WTC11 (cell line): ENCODE results near the gene ARHGAP22. TPM values are rescaled to one million over a fixed set of nuclear protein-coding genes. Genes with fewer than 3 reads are reported as not detected.

ENCODE experiments used
- ATAC-seq: fragments of 200-7000 bp; cut with Tn5 transposase; 2 replicates; pipeline ENCODE4 v1.10.0; 2021; ENCODE audit warnings: mild to moderate bottlenecking, moderate library complexity
- CTCF ChIA-PET: fragments of 300-600 bp; sonication (Branson Sonifier 250); formaldehyde crosslinking; loops from one replicate; lab custom pipeline; 2021; ENCODE audit warnings: antibody characterized with exemption; lab: Charles Lee
- POLR2A ChIA-PET: fragments of 350-600 bp; sonication (Branson Sonifier 250); formaldehyde crosslinking; loops from one replicate; lab custom pipeline; 2021; ENCODE audit warnings: antibody characterized with exemption; lab: Charles Lee
- DNase-seq: peaks from one replicate; pipeline ENCODE4 v3.0.0; 2021; ENCODE audit warnings: low spot score
- H3K27ac Mint-ChIP-seq: 2 replicates; pipeline ENCODE4 v1.8.0; 2021; ENCODE audit warnings: mixed read lengths
- H3K27me3 Mint-ChIP-seq: 2 replicates; pipeline ENCODE4 v1.8.0; 2021; ENCODE audit warnings: low read depth, mild to moderate bottlenecking, moderate library complexity, mixed read lengths
- H3K36me3 Mint-ChIP-seq: 2 replicates; pipeline ENCODE4 v1.8.0; 2021; ENCODE audit warnings: mixed read lengths
- H3K4me1 Mint-ChIP-seq: 2 replicates; pipeline ENCODE4 v1.8.0; 2022; ENCODE audit warnings: mixed read lengths
- H3K4me3 Mint-ChIP-seq: 2 replicates; pipeline ENCODE4 v1.8.0; 2021; ENCODE audit warnings: mild to moderate bottlenecking, moderate library complexity, mixed read lengths
- H3K9me3 Mint-ChIP-seq: 2 replicates; pipeline ENCODE4 v1.8.0; 2021; ENCODE audit warnings: mixed read lengths
- E2F1 ChIP-seq: sonication (generic); formaldehyde crosslinking; IDR thresholded peaks from 2 replicates; pipeline ENCODE4 v1.8.0; 2022; ENCODE audit warnings: mild to moderate bottlenecking, missing genetic modification reagents
- GTF2I ChIP-seq: fragments of 250-450 bp; sonication (Bioruptor Pico); conservative IDR thresholded peaks from 2 replicates; pipeline ENCODE4 v1.4.0; 2021; ENCODE audit warnings: mild to moderate bottlenecking
- HMGA2 ChIP-seq: fragments of 250-450 bp; sonication (Bioruptor Pico); IDR thresholded peaks from 2 replicates; pipeline ENCODE4 v1.4.0; 2021; ENCODE audit warnings: mild to moderate bottlenecking, moderate library complexity
- NFATC4 ChIP-seq: fragments of 250-450 bp; sonication (Bioruptor Pico); IDR thresholded peaks from 2 replicates; pipeline ENCODE4 v1.9.0; 2021; ENCODE audit warnings: mild to moderate bottlenecking
- NR3C1 ChIP-seq: sonication (generic); formaldehyde crosslinking; conservative IDR thresholded peaks from 2 replicates; pipeline ENCODE4 v1.8.1; 2023; ENCODE audit warnings: low read depth, mild to moderate bottlenecking, missing genetic modification reagents
- SOX15 ChIP-seq: fragments of 250-450 bp; sonication (Bioruptor Pico); IDR thresholded peaks from 2 replicates; pipeline ENCODE4 v1.9.0; 2021; ENCODE audit warnings: mild to moderate bottlenecking
- SP1 ChIP-seq: sonication (generic); formaldehyde crosslinking; conservative IDR thresholded peaks from 2 replicates; pipeline ENCODE4 v1.8.1; 2022; ENCODE audit warnings: missing genetic modification reagents
- TEAD1 ChIP-seq: sonication (generic); formaldehyde crosslinking; IDR thresholded peaks from 2 replicates; pipeline ENCODE4 v1.8.0; 2022; ENCODE audit warnings: mild to moderate bottlenecking, missing genetic modification reagents
- ZBTB21 ChIP-seq: sonication (generic); formaldehyde crosslinking; IDR thresholded peaks from 2 replicates; pipeline ENCODE4 v1.8.1; 2023; ENCODE audit warnings: mild to moderate bottlenecking, missing genetic modification reagents, borderline replicate concordance
- ZMAT4 ChIP-seq: fragments of 250-450 bp; sonication (Bioruptor Pico); IDR thresholded peaks from 2 replicates; pipeline ENCODE4 v1.9.0; 2021; ENCODE audit warnings: mild to moderate bottlenecking
- ZNF423 ChIP-seq: fragments of 250-450 bp; sonication (Bioruptor Pico); IDR thresholded peaks from 2 replicates; pipeline ENCODE4 v2.1.2; 2022; ENCODE audit warnings: mild to moderate bottlenecking, moderate library complexity
- ZSCAN18 ChIP-seq: fragments of 250-450 bp; sonication (Bioruptor Pico); IDR thresholded peaks from 2 replicates; pipeline ENCODE4 v2.1.2; 2022; ENCODE audit warnings: mild to moderate bottlenecking, moderate library complexity
- total RNA-seq: library from RNA; stranded (reverse); gene quantifications from 3 replicates; pipeline ENCODE4 v1.2.3, GENCODE V29; 2021
- TF ChIP-seq, protein P1 (sequence below): sonication (generic); formaldehyde crosslinking; IDR thresholded peaks from 2 replicates; pipeline ENCODE4 v1.8.0; 2022; ENCODE audit warnings: missing genetic modification reagents

The ARHGAP22 gene
- total RNA-seq, 1 experiment from 2014 or later = 8.6 TPM

DNA sequence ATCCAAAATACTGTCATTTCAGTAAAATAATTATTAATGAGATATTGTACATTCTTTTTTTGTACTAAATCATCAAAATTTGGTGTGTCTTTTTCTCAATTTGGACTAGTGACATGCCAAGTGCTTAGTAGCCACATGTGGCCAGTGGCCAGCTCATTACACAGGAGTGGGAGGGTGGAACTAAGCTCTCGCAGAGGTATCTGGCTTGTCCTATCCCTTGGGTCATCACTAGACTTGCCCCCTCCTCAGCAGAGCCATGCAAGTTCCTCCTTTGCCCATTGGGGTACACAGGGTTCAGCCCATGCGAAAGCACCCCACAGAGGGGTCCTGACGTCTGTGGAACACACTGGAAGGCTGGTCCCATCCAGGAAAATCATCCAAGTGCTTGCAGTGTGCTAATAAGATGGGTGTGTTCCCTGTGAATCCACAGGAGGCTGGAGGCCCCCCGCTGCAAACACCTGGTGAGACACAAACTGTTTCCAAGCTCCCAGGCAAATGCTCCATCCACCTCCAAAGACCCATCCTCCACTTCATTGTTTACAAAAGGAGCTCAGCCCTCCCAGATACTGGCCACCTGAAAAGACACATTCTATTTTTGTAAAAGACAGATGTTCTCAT, 1.3 kb downstream of the ARHGAP22 start:
- POLR2A ChIA-PET = no interaction called here
- no peak for ATAC-seq
- peaks cover 34% of the 10 kb centered on the region for H3K27me3 Mint-ChIP-seq
- TF ChIP-seq SP1 (no peak), SOX15 (CRISPR knock-in tag) (no peak), E2F1 (CRISPR knock-in tag) (no peak), ZNF423 (CRISPR knock-in tag) (peak; percentile 86), ZBTB21 (CRISPR knock-in tag) (no peak)
- TF ChIP-seq, all 79 proteins: peak for 1
- no peak overlapping the region for H3K4me3 Mint-ChIP-seq
- CTCF ChIA-PET = interaction anchor here (0.6 to 1.7 kb wide), 6 partner anchors 9 to 159 kb away, joined by 3 to 7 read pairs (median 4); no protein-coding TSS in a partner anchor
- no peaks in the 10 kb centered on the region for H3K9me3 Mint-ChIP-seq
- H3K27ac Mint-ChIP-seq = no peak overlapping the region
- H3K36me3 Mint-ChIP-seq = no peaks in the 10 kb centered on the region
- DNase-seq = no peak
- peaks cover 25% of the 10 kb centered on the region for H3K4me1 Mint-ChIP-seq

DNA sequence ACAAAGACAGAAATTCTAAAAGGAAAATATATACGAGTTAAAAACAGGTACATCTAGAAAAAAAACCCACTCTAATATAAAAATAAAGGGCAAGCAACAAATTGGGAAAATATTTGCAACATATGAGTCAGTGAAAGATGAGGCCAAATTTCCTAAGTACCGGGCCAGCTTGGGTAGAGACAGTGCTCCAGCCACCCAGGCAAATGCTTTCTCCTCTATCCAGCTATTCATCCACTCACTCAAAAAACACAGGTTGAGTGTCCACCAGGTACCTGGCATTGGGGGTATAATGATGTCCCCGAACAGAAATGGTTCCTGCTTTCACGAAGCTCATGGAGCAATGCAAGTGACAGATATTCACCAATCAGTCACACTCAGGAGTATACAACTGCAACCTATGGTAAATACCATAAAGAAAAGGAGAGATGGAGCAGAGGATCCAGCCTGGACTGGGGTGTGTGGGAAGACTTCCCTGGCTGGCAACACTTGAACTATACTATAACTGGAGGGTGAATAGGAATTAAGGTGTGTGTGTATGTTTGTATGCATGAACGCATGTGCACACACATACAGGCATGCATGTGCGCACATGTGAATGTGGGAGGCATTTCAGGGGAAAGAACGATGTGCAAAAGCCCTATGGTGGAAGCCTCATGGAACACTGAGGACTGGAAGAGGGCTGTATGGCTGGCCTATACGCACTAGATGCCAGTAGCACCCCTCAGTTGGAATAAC, 2.3 kb downstream of the ARHGAP22 start:
- TF ChIP-seq GTF2I (CRISPR knock-in tag) (no peak), HMGA2 (CRISPR knock-in tag) (no peak), NR3C1 (CRISPR knock-in tag) (no peak), ZSCAN18 (CRISPR knock-in tag) (no peak), ZMAT4 (no peak)
- TF ChIP-seq, protein P1, sequence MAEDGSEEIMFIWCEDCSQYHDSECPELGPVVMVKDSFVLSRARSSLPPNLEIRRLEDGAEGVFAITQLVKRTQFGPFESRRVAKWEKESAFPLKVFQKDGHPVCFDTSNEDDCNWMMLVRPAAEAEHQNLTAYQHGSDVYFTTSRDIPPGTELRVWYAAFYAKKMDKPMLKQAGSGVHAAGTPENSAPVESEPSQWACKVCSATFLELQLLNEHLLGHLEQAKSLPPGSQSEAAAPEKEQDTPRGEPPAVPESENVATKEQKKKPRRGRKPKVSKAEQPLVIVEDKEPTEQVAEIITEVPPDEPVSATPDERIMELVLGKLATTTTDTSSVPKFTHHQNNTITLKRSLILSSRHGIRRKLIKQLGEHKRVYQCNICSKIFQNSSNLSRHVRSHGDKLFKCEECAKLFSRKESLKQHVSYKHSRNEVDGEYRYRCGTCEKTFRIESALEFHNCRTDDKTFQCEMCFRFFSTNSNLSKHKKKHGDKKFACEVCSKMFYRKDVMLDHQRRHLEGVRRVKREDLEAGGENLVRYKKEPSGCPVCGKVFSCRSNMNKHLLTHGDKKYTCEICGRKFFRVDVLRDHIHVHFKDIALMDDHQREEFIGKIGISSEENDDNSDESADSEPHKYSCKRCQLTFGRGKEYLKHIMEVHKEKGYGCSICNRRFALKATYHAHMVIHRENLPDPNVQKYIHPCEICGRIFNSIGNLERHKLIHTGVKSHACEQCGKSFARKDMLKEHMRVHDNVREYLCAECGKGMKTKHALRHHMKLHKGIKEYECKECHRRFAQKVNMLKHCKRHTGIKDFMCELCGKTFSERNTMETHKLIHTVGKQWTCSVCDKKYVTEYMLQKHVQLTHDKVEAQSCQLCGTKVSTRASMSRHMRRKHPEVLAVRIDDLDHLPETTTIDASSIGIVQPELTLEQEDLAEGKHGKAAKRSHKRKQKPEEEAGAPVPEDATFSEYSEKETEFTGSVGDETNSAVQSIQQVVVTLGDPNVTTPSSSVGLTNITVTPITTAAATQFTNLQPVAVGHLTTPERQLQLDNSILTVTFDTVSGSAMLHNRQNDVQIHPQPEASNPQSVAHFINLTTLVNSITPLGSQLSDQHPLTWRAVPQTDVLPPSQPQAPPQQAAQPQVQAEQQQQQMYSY = no peak
- POLR2A ChIA-PET = no interaction called here
- no peak overlapping the region for H3K27ac Mint-ChIP-seq
- ATAC-seq (no peak), DNase-seq (no peak)
- no peaks in the 10 kb centered on the region for H3K9me3 Mint-ChIP-seq
- H3K36me3 Mint-ChIP-seq = no peaks in the 10 kb centered on the region
- peaks cover 19% of the 10 kb centered on the region for H3K4me1 Mint-ChIP-seq
- peaks cover 34% of the 10 kb centered on the region for H3K27me3 Mint-ChIP-seq
- no peak overlapping the region for H3K4me3 Mint-ChIP-seq
- CTCF ChIA-PET = interaction anchor here (1.4 to 1.7 kb wide), 3 partner anchors 8 to 54 kb away, joined by 4 to 7 read pairs (median 6); no protein-coding TSS in a partner anchor

GRCh38 chr10:48601789-48602188, 3.1 kb downstream of the ARHGAP22 start:
- no peak for ATAC-seq
- POLR2A ChIA-PET = no interaction called here
- Mint-ChIP-seq H3K4me1 (peaks cover 15% of the 10 kb centered on the region), H3K27ac (no peak overlapping the region), H3K4me3 (no peak overlapping the region), H3K36me3 (no peaks in the 10 kb centered on the region), H3K9me3 (no peaks in the 10 kb centered on the region), H3K27me3 (peaks cover 28% of the 10 kb centered on the region)
- no peak for TF ChIP-seq TEAD1 (CRISPR knock-in tag)
- TF ChIP-seq NFATC4 = no peak
- CTCF ChIA-PET = no interaction called here
- DNase-seq = no peak
